ENCODE data around the gene FAM8A1. TPM values are rescaled to one million over a fixed set of nuclear protein-coding genes. Genes with fewer than 3 reads are reported as not detected.

The FAM8A1 gene
- total RNA-seq, 3 donors from 2014 or later: 35.1 to 49.2 (median 44.0) TPM

DNA sequence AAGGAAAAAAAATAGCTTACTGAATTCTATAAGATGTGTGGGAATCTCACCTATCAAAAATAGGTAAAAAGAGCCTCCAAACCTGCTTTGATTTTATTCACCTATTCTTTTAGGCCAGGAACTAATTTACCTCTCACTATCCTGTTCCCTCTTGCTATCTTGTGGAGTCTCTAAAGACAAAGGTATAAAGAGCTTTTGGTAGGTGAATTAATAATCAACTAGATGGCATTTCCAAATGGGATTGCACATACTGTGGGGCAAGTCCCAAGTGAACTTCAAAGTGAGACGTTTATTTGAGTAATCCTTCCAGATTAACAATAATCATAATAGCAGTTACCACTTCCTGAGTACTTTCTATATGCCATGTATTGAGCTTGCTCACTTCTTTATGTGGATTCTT lies 2.8 kb downstream of the FAM8A1 start:
- no peak for DNase-seq
- Histone ChIP-seq H3K9me3 (no peaks in the 10 kb centered on the region), H3K36me3 (ENCODE audit: low read depth) (no peaks in the 10 kb centered on the region), H3K4me3 (no peak overlapping the region), H3K4me1 (ENCODE audit: low read depth) (peaks cover 13% of the 10 kb centered on the region)
- intact Hi-C loops (cut with DNase I, micrococcal nuclease): no loop called here
- TF ChIP-seq, protein P1, sequence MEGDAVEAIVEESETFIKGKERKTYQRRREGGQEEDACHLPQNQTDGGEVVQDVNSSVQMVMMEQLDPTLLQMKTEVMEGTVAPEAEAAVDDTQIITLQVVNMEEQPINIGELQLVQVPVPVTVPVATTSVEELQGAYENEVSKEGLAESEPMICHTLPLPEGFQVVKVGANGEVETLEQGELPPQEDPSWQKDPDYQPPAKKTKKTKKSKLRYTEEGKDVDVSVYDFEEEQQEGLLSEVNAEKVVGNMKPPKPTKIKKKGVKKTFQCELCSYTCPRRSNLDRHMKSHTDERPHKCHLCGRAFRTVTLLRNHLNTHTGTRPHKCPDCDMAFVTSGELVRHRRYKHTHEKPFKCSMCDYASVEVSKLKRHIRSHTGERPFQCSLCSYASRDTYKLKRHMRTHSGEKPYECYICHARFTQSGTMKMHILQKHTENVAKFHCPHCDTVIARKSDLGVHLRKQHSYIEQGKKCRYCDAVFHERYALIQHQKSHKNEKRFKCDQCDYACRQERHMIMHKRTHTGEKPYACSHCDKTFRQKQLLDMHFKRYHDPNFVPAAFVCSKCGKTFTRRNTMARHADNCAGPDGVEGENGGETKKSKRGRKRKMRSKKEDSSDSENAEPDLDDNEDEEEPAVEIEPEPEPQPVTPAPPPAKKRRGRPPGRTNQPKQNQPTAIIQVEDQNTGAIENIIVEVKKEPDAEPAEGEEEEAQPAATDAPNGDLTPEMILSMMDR (IDR thresholded peaks at IDR 0.05): no peak
- ATAC-seq: no peak

DNA sequence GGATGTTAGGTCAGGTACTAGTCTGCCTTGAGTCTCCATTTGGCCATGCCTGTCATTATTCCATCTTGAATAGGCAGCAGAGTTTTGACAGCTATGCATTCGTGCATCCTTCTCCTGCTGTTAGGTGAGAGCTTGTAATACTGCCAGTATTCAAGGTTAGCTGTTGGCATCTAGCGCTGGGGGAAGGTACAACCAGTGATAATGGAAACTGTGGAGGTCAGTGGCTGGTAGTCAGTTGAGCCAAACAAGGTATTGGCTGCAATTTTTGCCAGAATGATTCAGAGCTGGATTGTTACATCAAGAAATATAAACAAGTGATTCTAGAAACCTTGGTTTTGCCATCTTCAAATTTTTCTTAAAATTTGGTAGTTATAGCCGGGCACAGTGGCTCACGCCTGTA lies 6.5 kb downstream of the FAM8A1 start:
- ATAC-seq (no peak), DNase-seq (no peak)
- TF ChIP-seq, protein P1 (IDR thresholded peaks at IDR 0.05): no peak
- no peak overlapping the region for H3K4me3 ChIP-seq
- no peaks in the 10 kb centered on the region for H3K9me3 ChIP-seq
- no peaks in the 10 kb centered on the region for H3K36me3 ChIP-seq (ENCODE audit: low read depth)
- H3K4me1 ChIP-seq (ENCODE audit: low read depth): peaks cover 18% of the 10 kb centered on the region
- intact Hi-C loops (cut with DNase I, micrococcal nuclease): no loop called here

DNA sequence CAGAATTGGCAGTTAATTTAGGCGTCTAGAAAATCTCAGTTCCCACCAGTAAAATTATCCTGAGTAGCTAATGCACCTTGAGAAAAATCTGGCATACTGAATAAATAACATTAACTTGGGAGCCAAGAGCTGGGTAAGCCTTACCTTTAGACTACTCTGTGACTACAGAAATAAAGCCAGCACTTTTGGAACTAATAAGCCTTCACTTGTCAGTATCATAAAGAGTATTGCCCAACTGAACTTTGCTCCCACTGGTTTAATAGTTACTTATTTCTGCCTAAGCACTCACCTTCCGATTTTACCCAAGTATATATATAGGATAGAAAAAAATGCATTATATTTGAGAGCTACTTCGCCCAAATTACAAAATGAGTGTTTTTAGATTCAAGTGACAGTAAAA lies 10.7 kb downstream of the FAM8A1 start:
- intact Hi-C loops (cut with DNase I, micrococcal nuclease): no loop called here
- ATAC-seq: peak; percentile 95
- H3K4me3 ChIP-seq: no peak overlapping the region
- no peaks in the 10 kb centered on the region for H3K9me3 ChIP-seq
- TF ChIP-seq, protein P1 (IDR thresholded peaks at IDR 0.05): no peak
- peak in 1 of 3 donors; percentile 43 for DNase-seq
- H3K36me3 ChIP-seq (ENCODE audit: low read depth): no peaks in the 10 kb centered on the region
- peaks cover 13% of the 10 kb centered on the region for H3K4me1 ChIP-seq (ENCODE audit: low read depth)

DNA sequence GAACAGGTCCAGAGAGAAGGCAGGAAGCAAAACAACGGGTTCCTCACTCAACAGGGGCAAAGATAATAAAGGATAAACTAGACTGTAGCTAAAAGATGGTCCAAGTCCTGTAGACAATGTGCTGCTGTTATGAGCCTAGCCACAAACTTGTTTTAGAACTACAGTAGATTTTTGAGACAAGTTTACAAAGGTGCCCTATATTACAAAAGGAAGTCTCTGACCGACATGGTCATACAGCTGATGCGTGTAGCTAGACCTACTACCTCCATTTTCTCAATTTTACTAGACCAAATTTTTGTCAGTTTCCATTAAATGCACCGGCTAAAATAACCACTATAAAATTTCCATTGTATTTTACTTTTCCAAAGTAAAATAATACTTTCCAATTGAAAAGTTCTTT lies 11.9 kb downstream of the FAM8A1 start:
- Histone ChIP-seq H3K4me1 (ENCODE audit: low read depth) (peaks cover 13% of the 10 kb centered on the region), H3K36me3 (ENCODE audit: low read depth) (no peaks in the 10 kb centered on the region), H3K4me3 (no peak overlapping the region), H3K9me3 (no peaks in the 10 kb centered on the region)
- intact Hi-C loops (cut with DNase I, micrococcal nuclease): no loop called here
- DNase-seq: no peak
- no peak for ATAC-seq
- TF ChIP-seq, protein P1 (IDR thresholded peaks at IDR 0.05): no peak

DNA sequence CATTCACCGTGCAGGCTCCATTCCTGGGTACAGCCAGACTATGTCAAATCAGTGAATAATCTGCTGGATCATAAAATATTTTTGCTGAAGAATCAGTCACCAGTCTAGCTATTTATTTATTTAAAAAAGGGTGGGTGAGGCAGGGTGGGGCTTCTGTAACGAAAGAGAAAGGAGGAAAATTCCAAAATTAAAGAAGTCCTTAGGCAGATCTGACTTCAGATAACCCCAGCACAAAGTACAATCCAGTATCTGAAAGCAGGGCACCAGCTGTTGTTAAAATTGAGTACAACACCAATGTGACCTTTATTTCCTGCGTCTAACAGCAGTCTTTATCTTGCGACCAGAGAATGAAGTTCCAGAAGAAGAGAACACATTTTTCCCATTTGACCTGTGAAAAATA lies 15.7 kb downstream of the FAM8A1 start:
- DNase-seq: no peak
- intact Hi-C loops (cut with DNase I, micrococcal nuclease): no loop called here
- no peaks in the 10 kb centered on the region for H3K36me3 ChIP-seq (ENCODE audit: low read depth)
- TF ChIP-seq, protein P1 (IDR thresholded peaks at IDR 0.05): no peak
- H3K9me3 ChIP-seq: no peaks in the 10 kb centered on the region
- peak; percentile 71 for ATAC-seq
- no peak overlapping the region for H3K4me3 ChIP-seq
- peaks cover 13% of the 10 kb centered on the region for H3K4me1 ChIP-seq (ENCODE audit: low read depth)

DNA sequence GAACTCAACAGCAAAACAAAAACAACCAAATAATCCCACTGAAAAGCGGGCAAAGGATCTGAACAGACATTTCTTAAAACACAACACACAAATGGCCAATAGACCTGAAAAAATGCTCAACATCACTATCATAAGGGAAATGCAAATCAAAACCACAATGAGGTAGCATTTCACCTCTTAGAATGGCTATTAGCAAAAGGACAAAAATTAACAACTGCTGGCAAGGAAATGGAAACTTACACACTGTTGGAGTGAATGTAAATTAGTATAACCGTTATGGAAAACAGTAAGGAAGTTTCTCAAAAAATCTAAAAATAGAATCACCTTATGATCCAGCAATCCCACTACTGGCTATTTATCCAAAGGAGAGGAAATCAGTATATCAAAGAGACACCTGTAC lies 20.9 kb downstream of the FAM8A1 start:
- TF ChIP-seq, protein P1 (IDR thresholded peaks at IDR 0.05): no peak
- DNase-seq (no peak), ATAC-seq (no peak)
- peaks cover 19% of the 10 kb centered on the region for H3K36me3 ChIP-seq (ENCODE audit: low read depth)
- H3K4me3 ChIP-seq: no peak overlapping the region
- no peaks in the 10 kb centered on the region for H3K9me3 ChIP-seq
- no peaks in the 10 kb centered on the region for H3K4me1 ChIP-seq (ENCODE audit: low read depth)
- intact Hi-C loops (cut with DNase I, micrococcal nuclease): no loop called here

Measured in mucosa of descending colon (tissue), 3 donors.